Colonic mucosa (tissue), 4 donors: ENCODE data around the gene ITPR2. TPM values are rescaled to one million over a fixed set of nuclear protein-coding genes. Genes with fewer than 3 reads are reported as not detected.

Experiments
- DNase-seq: peaks from one replicate; pipeline ENCODE4 v3.0.0-alpha.2; 2020
- H3K27ac ChIP-seq: fragments of 200-600 bp; one replicate; pipeline ENCODE4 v1.8.0; 2021
- H3K27me3 ChIP-seq: fragments of 200-600 bp; one replicate; pipeline ENCODE4 v1.8.0; 2021
- H3K36me3 ChIP-seq: fragments of 200-600 bp; one replicate; pipeline ENCODE4 v1.8.0; 2021
- H3K4me1 ChIP-seq: fragments of 200-600 bp; one replicate; pipeline ENCODE4 v1.8.0; 2021; ENCODE audit warnings: mild to moderate bottlenecking
- H3K4me3 ChIP-seq: fragments of 200-600 bp; one replicate; pipeline ENCODE4 v1.8.0; 2021
- H3K9ac ChIP-seq, 2 donors: one replicate each; pipeline ENCODE4 v1.7.0; 2013; ENCODE audit warnings: control low read depth in 2 of 2, low read depth in 2 of 2, low read length in 2 of 2
- H3K9me3 ChIP-seq: fragments of 200-600 bp; one replicate; pipeline ENCODE4 v1.8.0; 2021
- intact Hi-C: fragments of 100-400 bp; cut with DNase I; formaldehyde crosslinking; loops from one replicate; pipeline ENCODE4 v1.14.1; 2022
- total RNA-seq, 2 donors: library from RNA; stranded (reverse); fragmentation: NEBNext Ultra II Directional in 1 of 2; extraction: Animal tissue kit (Norgen Biotek cat#: 25700) in 1 of 2; gene quantifications; one replicate each; pipeline ENCODE4 v1.2.1, GENCODE V29; 2021
- TF ChIP-seq, protein P1 (sequence below): fragments of 200-600 bp; IDR thresholded peaks from one replicate; pipeline ENCODE4 v1.8.0; 2022; ENCODE audit warnings: antibody characterized with exemption, mild to moderate bottlenecking
- donor health status: healthy.
- donor health status: DM: no; HTN: no; CAD: no.
- donor health status: DM: no; HTN: no; CAD: no.

The ITPR2 gene
- total RNA-seq, 2 donors from 2014 or later = 15.9 to 39.3 TPM

DNA sequence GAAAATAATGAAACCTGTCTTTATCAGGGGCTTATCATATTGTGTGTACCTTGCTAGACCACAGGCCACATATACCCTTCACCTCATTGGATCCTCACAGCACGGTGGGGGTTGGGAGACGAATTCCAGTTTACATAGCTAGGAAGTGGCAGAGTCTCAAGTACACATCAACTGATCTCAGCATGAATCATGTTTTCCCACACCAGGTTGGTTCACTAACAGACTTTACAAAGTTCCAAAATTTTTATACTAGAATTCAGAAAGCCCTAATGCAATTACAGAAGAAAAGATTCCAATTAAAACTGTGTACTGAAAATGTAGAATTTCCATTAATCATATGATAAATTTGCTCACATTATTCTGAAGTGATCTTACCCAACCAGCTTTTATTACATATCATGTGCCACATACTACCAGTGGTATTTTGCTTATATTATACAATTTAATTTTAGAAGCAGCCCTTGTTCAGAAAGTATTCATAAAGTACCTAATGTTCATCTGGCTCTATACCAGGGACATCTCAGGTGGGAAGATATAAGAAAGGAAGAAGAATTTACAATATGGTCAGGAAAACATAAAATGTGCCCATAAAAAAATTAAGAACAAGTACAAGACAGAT lies 196.2 kb downstream of the ITPR2 start:
- intact Hi-C loops = no loop called here
- no peaks in the 10 kb centered on the region for H3K36me3 ChIP-seq
- no peaks in the 10 kb centered on the region for H3K9me3 ChIP-seq
- DNase-seq = no peak
- no peaks in the 10 kb centered on the region for H3K4me1 ChIP-seq
- no peaks in the 10 kb centered on the region for H3K27me3 ChIP-seq
- TF ChIP-seq, protein P1, sequence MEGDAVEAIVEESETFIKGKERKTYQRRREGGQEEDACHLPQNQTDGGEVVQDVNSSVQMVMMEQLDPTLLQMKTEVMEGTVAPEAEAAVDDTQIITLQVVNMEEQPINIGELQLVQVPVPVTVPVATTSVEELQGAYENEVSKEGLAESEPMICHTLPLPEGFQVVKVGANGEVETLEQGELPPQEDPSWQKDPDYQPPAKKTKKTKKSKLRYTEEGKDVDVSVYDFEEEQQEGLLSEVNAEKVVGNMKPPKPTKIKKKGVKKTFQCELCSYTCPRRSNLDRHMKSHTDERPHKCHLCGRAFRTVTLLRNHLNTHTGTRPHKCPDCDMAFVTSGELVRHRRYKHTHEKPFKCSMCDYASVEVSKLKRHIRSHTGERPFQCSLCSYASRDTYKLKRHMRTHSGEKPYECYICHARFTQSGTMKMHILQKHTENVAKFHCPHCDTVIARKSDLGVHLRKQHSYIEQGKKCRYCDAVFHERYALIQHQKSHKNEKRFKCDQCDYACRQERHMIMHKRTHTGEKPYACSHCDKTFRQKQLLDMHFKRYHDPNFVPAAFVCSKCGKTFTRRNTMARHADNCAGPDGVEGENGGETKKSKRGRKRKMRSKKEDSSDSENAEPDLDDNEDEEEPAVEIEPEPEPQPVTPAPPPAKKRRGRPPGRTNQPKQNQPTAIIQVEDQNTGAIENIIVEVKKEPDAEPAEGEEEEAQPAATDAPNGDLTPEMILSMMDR = no peak
- no peak overlapping the region for H3K27ac ChIP-seq
- no peak overlapping the region for H3K9ac ChIP-seq
- no peak overlapping the region for H3K4me3 ChIP-seq

DNA sequence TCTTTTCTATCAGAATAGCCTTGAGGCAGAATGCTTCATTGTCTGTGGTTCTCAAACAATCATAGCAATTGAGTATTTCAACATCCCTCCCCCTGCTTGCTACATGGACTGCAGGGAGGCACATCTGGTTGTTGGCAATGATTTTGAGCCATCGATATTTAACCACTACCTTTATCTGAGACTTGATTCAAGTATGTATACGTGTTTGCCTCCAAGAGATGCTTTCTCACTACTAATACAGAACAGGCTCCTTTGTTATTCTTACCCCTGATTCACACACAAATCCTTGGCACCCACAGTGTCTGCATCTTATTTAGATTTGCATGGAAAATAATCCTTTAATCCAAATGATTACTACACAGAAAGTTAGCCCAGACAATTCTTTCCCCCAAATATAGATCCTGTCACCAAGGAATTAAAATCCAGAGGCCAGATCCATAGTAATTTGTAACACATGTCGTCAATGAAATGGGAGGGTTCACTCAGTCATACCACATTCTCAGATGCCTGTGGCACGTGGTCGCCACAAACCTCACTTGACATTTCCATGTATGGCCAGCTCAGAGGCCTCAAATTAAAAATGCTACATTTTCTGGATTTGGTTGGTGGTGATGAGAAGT lies 199.3 kb downstream of the ITPR2 start:
- Histone ChIP-seq H3K9me3 (no peaks in the 10 kb centered on the region), H3K4me1 (no peaks in the 10 kb centered on the region), H3K27me3 (no peaks in the 10 kb centered on the region), H3K4me3 (no peak overlapping the region), H3K9ac (no peak overlapping the region), H3K27ac (no peak overlapping the region), H3K36me3 (no peaks in the 10 kb centered on the region)
- DNase-seq = no peak
- TF ChIP-seq, protein P1 = no peak
- intact Hi-C loops = no loop called here

GRCh38 chr12:26632756-26633155 lies 200.2 kb downstream of the ITPR2 start:
- H3K9ac ChIP-seq = no peak overlapping the region
- H3K4me1 ChIP-seq = no peaks in the 10 kb centered on the region
- no peaks in the 10 kb centered on the region for H3K36me3 ChIP-seq
- H3K27me3 ChIP-seq = no peaks in the 10 kb centered on the region
- TF ChIP-seq, protein P1 = no peak
- H3K27ac ChIP-seq = no peak overlapping the region
- H3K9me3 ChIP-seq = no peaks in the 10 kb centered on the region
- intact Hi-C loops = no loop called here
- no peak overlapping the region for H3K4me3 ChIP-seq
- DNase-seq = no peak

DNA sequence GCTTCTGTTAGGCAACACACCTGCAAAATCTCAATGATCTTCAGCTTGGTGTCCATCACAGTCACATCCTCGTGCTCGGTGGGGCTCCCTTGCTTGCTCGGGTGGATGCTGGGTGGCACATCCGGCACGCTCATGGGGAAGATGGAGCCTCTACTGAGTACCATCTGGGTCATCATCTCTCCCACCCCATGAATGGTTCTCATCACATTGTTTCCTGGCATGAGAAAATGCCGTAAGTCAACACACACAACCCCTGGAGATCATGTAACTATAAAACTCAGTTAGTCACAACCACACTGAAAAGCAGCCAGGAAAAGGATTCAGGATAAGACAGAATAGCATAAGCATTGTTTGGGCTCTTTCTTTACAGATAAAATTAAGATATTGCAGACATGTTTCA lies 201.1 kb downstream of the ITPR2 start:
- intact Hi-C loops = no loop called here

DNA sequence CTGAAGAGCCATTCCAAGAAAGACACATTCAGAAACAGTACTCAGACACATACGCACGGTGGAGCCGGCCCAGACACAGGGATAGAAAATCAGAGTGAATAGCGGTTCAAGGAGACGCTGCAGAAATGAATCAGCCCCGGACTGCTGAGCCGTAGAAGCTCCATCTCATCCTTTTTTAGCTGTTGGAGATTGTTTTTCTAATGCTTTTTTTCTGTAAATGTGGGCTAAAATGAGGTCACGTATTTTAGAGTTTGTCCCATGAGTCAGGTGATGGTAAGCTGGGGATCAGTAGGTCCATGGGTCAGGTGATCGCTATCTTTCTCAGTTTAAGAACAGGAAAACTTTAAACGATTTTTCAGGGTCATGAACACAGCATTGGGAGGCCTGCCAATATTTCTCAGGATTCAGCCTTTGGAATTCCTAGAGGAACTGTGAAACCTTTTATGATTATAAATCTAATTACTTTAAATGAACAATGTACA lies 202.4 kb downstream of the ITPR2 start:
- intact Hi-C loops = no loop called here
- Histone ChIP-seq H3K36me3 (no peaks in the 10 kb centered on the region), H3K9me3 (no peaks in the 10 kb centered on the region), H3K4me3 (no peak overlapping the region), H3K4me1 (no peaks in the 10 kb centered on the region), H3K27ac (no peak overlapping the region), H3K27me3 (no peaks in the 10 kb centered on the region), H3K9ac (no peak overlapping the region)
- DNase-seq = no peak
- TF ChIP-seq, protein P1 = no peak

More for the DNA sequence above, 201.1 kb downstream of the ITPR2 start:
- no peaks in the 10 kb centered on the region for H3K36me3 ChIP-seq
- no peak for DNase-seq
- TF ChIP-seq, protein P1 = no peak
- no peak overlapping the region for H3K27ac ChIP-seq
- no peak overlapping the region for H3K4me3 ChIP-seq
- no peak overlapping the region for H3K9ac ChIP-seq
- no peaks in the 10 kb centered on the region for H3K9me3 ChIP-seq
- no peaks in the 10 kb centered on the region for H3K27me3 ChIP-seq
- no peaks in the 10 kb centered on the region for H3K4me1 ChIP-seq
